ENCODE measurements around the gene CAV3. TPM values are rescaled to one million over a fixed set of nuclear protein-coding genes. Genes with fewer than 3 reads are reported as not detected.

The CAV3 gene
- total RNA-seq, 2 experiments from 2014 or later, result not detected

- no peak for ATAC-seq
- peaks cover 5% of the 10 kb centered on the region for H3K4me1 Mint-ChIP-seq
- CTCF ChIA-PET, result no interaction called here
These were observed 8.1 kb downstream of the CAV3 start for GRCh38 chr3:8741581-8742261.

GRCh38 chr3:8743021-8743601 lies 9.5 kb downstream of the CAV3 start:
- Mint-ChIP-seq H3K4me1 (peaks cover 5% of the 10 kb centered on the region), H3K27ac (no peak overlapping the region), H3K4me3 (no peak overlapping the region), H3K27me3 (peaks cover 10% of the 10 kb centered on the region), H3K36me3 (no peaks in the 10 kb centered on the region), H3K9me3 (ENCODE audit: low read depth) (no peaks in the 10 kb centered on the region)
- CTCF ChIA-PET, result interaction anchor here (1.5 kb wide), 1 partner anchor 27 kb away, joined by 4 read pairs; the partner anchor contains the start of gene OXTR
- no peak for DNase-seq
- no peak for ATAC-seq

More at GRCh38 chr3:8741581-8742261, 8.1 kb downstream of the CAV3 start:
- H3K27me3 Mint-ChIP-seq, result peaks cover 10% of the 10 kb centered on the region
- H3K27ac Mint-ChIP-seq, result no peak overlapping the region
- no peak overlapping the region for H3K4me3 Mint-ChIP-seq
- no peaks in the 10 kb centered on the region for H3K36me3 Mint-ChIP-seq
- no peak for DNase-seq
- no peaks in the 10 kb centered on the region for H3K9me3 Mint-ChIP-seq (ENCODE audit: low read depth)

GRCh38 chr3:8743911-8744310 lies 10.3 kb downstream of the CAV3 start:
- Mint-ChIP-seq H3K36me3 (no peaks in the 10 kb centered on the region), H3K9me3 (ENCODE audit: low read depth) (no peaks in the 10 kb centered on the region), H3K4me1 (peaks cover 5% of the 10 kb centered on the region), H3K27ac (no peak overlapping the region), H3K4me3 (no peak overlapping the region), H3K27me3 (peaks cover 10% of the 10 kb centered on the region)
- DNase-seq (no peak), ATAC-seq (no peak)
- CTCF ChIA-PET, result interaction anchor here (0.6 to 1.5 kb wide), 2 partner anchors 26 to 79 kb away, joined by 3 to 4 read pairs; partner anchors contain the start of gene OXTR

- no peaks in the 10 kb centered on the region for H3K4me1 Mint-ChIP-seq
- no peak overlapping the region for H3K4me3 Mint-ChIP-seq
- no peaks in the 10 kb centered on the region for H3K36me3 Mint-ChIP-seq
- ATAC-seq (no peak), DNase-seq (no peak)
- CTCF ChIA-PET, result no interaction called here
- no peaks in the 10 kb centered on the region for H3K9me3 Mint-ChIP-seq (ENCODE audit: low read depth)
- H3K27ac Mint-ChIP-seq, result no peak overlapping the region
- peaks cover 10% of the 10 kb centered on the region for H3K27me3 Mint-ChIP-seq
These were observed 12.2 kb downstream of the CAV3 start for GRCh38 chr3:8745619-8746370.

GRCh38 chr3:8746780-8747345 lies 13.3 kb downstream of the CAV3 start:
- DNase-seq, result no peak
- no peak overlapping the region for H3K4me3 Mint-ChIP-seq
- H3K27ac Mint-ChIP-seq, result no peak overlapping the region
- no peaks in the 10 kb centered on the region for H3K9me3 Mint-ChIP-seq (ENCODE audit: low read depth)
- no peaks in the 10 kb centered on the region for H3K36me3 Mint-ChIP-seq
- H3K4me1 Mint-ChIP-seq, result no peaks in the 10 kb centered on the region
- ATAC-seq, result no peak
- H3K27me3 Mint-ChIP-seq, result peaks cover 3% of the 10 kb centered on the region
- CTCF ChIA-PET, result interaction anchor here (1.0 kb wide), 1 partner anchor 22 kb away, joined by 4 read pairs; the partner anchor contains the start of gene OXTR

- H3K27me3 Mint-ChIP-seq, result no peaks in the 10 kb centered on the region
- H3K36me3 Mint-ChIP-seq, result no peaks in the 10 kb centered on the region
- no peak overlapping the region for H3K4me3 Mint-ChIP-seq
- H3K27ac Mint-ChIP-seq, result no peak overlapping the region
- CTCF ChIA-PET, result no interaction called here
- no peaks in the 10 kb centered on the region for H3K4me1 Mint-ChIP-seq
- H3K9me3 Mint-ChIP-seq (ENCODE audit: low read depth), result no peaks in the 10 kb centered on the region
- DNase-seq (no peak), ATAC-seq (no peak)
These were observed 15.7 kb downstream of the CAV3 start for GRCh38 chr3:8749316-8749715.

- CTCF ChIA-PET, result no interaction called here
- no peak overlapping the region for H3K4me3 Mint-ChIP-seq
These were observed 19.2 kb downstream of the CAV3 start for GRCh38 chr3:8752832-8753231.

GRCh38 chr3:8755097-8755496 lies 21.5 kb downstream of the CAV3 start:
- CTCF ChIA-PET, result interaction anchor here (1.2 kb wide), 1 partner anchor 17 kb away, joined by 3 read pairs; no protein-coding TSS in a partner anchor

More at GRCh38 chr3:8752832-8753231, 19.2 kb downstream of the CAV3 start:
- H3K27me3 Mint-ChIP-seq, result peaks cover 7% of the 10 kb centered on the region
- H3K4me1 Mint-ChIP-seq, result no peaks in the 10 kb centered on the region
- H3K36me3 Mint-ChIP-seq, result no peaks in the 10 kb centered on the region
- DNase-seq (no peak), ATAC-seq (no peak)
- no peak overlapping the region for H3K27ac Mint-ChIP-seq
- no peaks in the 10 kb centered on the region for H3K9me3 Mint-ChIP-seq (ENCODE audit: low read depth)

GRCh38 chr3:8755564-8756237 lies 22.1 kb downstream of the CAV3 start:
- no peak for ATAC-seq
- no peaks in the 10 kb centered on the region for H3K9me3 Mint-ChIP-seq (ENCODE audit: low read depth)
- peaks cover 7% of the 10 kb centered on the region for H3K27me3 Mint-ChIP-seq
- CTCF ChIA-PET, result no interaction called here
- DNase-seq, result no peak
- H3K4me1 Mint-ChIP-seq, result no peaks in the 10 kb centered on the region
- H3K4me3 Mint-ChIP-seq, result no peak overlapping the region
- no peaks in the 10 kb centered on the region for H3K36me3 Mint-ChIP-seq
- H3K27ac Mint-ChIP-seq, result no peak overlapping the region

More at GRCh38 chr3:8755097-8755496, 21.5 kb downstream of the CAV3 start:
- Mint-ChIP-seq H3K9me3 (ENCODE audit: low read depth) (no peaks in the 10 kb centered on the region), H3K4me1 (no peaks in the 10 kb centered on the region), H3K27me3 (peaks cover 7% of the 10 kb centered on the region), H3K4me3 (no peak overlapping the region), H3K27ac (no peak overlapping the region), H3K36me3 (no peaks in the 10 kb centered on the region)
- DNase-seq (no peak), ATAC-seq (no peak)

GRCh38 chr3:8756671-8757070 lies 23.1 kb downstream of the CAV3 start:
- Mint-ChIP-seq H3K27me3 (peaks cover 7% of the 10 kb centered on the region), H3K4me1 (no peaks in the 10 kb centered on the region), H3K27ac (no peak overlapping the region), H3K4me3 (no peak overlapping the region), H3K9me3 (ENCODE audit: low read depth) (no peaks in the 10 kb centered on the region), H3K36me3 (no peaks in the 10 kb centered on the region)
- CTCF ChIA-PET, result no interaction called here
- ATAC-seq (no peak), DNase-seq (no peak)

GRCh38 chr3:8757551-8758518 lies 24.2 kb downstream of the CAV3 start:
- no peak for ATAC-seq
- DNase-seq, result no peak
- no peak overlapping the region for H3K27ac Mint-ChIP-seq
- H3K36me3 Mint-ChIP-seq, result no peaks in the 10 kb centered on the region
- H3K27me3 Mint-ChIP-seq, result peaks cover 7% of the 10 kb centered on the region
- H3K9me3 Mint-ChIP-seq (ENCODE audit: low read depth), result no peaks in the 10 kb centered on the region
- H3K4me3 Mint-ChIP-seq, result no peak overlapping the region
- no peaks in the 10 kb centered on the region for H3K4me1 Mint-ChIP-seq
- CTCF ChIA-PET, result no interaction called here

- no peak for DNase-seq
- Mint-ChIP-seq H3K27ac (no peak overlapping the region), H3K27me3 (peaks cover 7% of the 10 kb centered on the region), H3K4me1 (no peaks in the 10 kb centered on the region), H3K4me3 (no peak overlapping the region), H3K9me3 (ENCODE audit: low read depth) (no peaks in the 10 kb centered on the region), H3K36me3 (no peaks in the 10 kb centered on the region)
- CTCF ChIA-PET, result interaction anchor here (3.6 kb wide), 1 partner anchor 10 kb away, joined by 10 read pairs; the partner anchor contains the start of gene OXTR
- ATAC-seq, result no peak
These were observed 25.6 kb downstream of the CAV3 start for GRCh38 chr3:8759038-8759707.
